Activated CD4-positive, alpha-beta T cell treated with anti-CD3 and anti-CD28 coated beads, Interleukin-2, amount 50 U/mL, for 4 hours (primary cell): Measurements from ENCODE around the gene SPOCK2.
A peak's percentile ranks its signal among the peaks of the same experiment; 100 is the strongest.

Experiments
- DNase-seq, 2 experiments: peaks; one replicate each; pipeline ENCODE4 v3.0.0-alpha.2; 2020

The SPOCK2 gene

DNA sequence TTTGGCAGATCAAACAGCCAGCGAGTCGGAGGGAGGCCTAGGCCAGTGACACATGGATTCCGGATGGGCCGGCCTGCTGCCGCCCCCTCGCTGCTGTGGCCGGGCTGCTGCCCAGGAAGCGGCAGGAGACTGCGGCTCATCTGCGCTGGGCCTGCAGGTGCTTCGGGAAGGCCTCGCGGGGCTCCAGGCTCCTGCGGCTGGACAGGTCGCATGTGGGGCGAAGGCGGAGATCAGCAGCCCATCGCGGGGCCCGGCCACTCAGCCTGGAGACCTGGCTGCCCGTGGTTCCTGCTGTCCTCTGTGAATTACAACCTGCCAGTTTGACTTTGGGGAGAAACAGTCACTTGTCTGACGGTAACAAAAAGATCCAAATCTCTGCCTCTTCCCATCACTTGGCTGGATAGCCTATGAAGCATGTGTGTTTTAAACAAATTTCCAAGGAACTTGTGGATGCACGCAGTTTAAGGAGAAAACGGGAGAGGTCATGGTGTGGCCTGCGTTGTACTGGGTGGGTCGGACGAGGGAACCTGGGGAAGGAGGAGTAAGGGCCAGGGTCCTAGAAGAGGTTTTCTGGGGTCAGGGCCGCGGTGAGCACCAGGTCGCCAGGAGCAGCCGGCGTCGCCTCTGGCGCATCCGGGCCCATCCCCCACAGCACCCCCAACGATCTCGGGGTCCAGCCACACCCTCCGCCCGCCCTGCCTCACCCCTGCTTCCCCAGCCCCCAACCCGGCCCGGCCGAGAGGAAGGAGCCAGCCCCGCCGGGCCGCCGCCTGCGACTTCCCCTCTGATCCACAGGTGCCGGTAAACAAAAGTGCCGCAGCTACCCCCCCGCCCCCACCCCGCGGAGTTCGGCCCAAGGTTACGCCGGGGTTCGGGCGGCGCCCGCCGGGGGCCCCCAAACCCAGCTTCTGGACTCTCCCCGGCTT is 1.6 kb downstream of the SPOCK2 start:
- peak; percentile 44 to 54 for DNase-seq

GRCh38 chr10:72085864-72086465 is 2.4 kb downstream of the SPOCK2 start:
- DNase-seq = no peak

DNA sequence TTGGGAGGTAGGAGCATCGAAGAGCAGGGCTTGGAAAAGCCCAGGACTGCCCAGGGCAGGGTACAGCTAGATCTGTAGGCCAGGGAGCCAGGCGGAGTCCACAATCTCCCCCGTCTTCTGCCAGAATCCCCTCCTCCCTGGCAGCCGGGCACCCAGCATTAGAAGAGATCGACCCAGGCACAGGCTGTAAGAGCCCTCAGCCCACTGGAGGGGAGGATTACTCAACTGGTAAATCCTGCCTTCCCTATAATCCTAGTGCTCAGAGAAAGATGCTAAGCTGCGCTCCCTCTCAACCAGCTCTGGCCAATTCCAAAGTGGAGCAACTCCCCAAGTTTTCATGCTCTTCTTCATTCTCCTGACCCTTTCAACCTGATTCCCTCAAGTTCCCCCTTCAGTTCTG is 3.2 kb downstream of the SPOCK2 start:
- DNase-seq = no peak

DNA sequence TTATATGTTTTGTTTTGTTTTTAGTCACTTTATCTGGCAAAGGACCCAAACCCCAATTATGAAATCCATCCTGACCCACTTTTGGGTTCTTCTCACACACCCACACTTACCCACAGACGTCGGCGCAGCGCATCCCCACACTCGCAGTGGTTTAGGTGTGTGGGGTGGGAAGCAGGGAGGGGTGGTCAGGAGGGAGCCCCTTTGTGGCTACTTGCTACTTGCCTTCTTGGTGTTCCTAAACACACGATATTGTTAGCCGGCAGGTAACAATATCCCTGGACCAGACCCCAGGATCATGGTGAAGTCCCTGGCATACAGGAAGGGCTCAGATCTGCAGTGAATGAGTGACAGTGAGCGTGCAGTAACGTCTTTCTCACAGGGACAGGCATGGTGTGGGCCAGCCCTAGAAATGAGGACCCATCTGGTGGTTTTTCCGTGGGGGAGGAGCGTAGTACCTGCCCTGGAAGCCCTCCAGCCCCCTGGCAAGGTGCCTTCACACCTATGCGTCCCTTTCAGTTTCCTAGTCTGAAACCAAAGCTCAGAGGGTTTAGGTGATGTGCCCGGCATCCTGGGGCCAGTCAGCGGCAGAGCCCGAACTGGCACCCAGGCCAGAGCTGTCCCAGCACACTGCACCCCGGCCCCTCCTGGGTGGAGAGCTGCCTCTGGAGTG is 4.4 kb downstream of the SPOCK2 start:
- peak; percentile 53 to 56 for DNase-seq

GRCh38 chr10:72082856-72083789 is 5.2 kb downstream of the SPOCK2 start:
- DNase-seq = no peak

- DNase-seq = no peak
These were observed 6.4 kb downstream of the SPOCK2 start for GRCh38 chr10:72081772-72082590.

DNA sequence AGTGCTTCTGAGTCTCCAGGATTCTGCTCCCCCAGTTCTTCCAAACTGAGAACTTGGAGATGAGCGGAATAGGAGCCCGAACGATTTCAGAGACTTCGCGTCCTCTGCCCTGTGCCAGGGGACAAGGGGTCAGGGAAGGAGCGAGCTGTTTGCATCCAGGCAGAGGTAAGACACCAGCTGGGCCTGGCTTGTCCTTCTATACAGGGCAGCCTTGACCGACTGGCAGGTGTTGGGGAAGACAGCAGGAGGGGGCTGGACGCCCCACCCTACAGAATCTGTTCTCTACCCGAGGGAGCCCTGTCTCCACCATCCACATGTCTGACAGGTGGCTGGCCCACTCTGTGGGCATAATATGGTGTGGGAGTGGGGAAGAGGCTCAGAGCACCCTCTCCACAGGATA is 7.1 kb downstream of the SPOCK2 start:
- no peak for DNase-seq

- DNase-seq = no peak
These were observed 8.0 kb downstream of the SPOCK2 start for GRCh38 chr10:72080042-72080975.

DNA sequence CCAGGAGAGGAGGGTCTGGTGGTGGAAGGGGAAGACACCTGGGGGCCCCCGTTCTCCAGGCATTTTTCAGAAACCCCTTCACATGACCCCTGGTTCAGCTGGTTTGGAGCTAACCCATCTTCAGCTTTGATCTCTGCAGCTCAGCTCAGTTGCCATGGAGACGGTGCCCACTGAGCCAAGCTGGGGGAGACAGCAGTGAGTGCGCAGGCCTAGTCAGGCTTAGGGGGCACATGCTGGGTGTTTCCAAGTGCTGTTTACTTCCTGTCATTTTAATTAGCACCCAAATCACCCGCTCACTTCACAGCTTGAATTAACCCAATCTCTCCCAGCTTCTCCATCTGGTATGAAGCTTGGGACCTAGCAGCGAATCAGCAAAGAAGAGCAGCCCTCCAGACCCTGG is 9.0 kb downstream of the SPOCK2 start:
- peak; percentile 29 to 36 for DNase-seq

GRCh38 chr10:72077275-72077990 is 10.9 kb downstream of the SPOCK2 start:
- DNase-seq = no peak

DNA sequence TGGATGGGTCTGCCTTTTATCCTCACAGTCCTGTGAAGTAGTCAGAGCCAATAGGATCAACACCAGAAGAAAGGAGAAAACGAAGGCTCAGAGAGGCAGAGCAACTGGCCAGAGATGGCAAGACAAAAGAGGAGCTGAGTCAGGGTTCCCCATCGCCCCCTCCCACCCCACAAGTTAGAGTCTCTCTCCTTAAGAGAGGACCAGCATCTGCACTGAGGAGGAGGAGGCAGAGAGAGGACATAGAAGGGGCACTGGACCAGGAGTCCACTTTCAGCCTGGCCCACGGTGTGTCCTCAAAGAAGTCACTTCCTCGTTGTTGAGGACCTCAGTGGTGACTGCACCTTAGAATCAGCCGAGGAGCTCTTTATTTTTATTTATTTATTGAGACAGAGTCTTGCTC is 11.6 kb downstream of the SPOCK2 start:
- DNase-seq = no peak

- peak in 1 of 2 experiments; percentile 30 for DNase-seq
These were observed 12.8 kb downstream of the SPOCK2 start for GRCh38 chr10:72075376-72076115.

- DNase-seq = no peak
These were observed 13.6 kb downstream of the SPOCK2 start for GRCh38 chr10:72074574-72075375.

DNA sequence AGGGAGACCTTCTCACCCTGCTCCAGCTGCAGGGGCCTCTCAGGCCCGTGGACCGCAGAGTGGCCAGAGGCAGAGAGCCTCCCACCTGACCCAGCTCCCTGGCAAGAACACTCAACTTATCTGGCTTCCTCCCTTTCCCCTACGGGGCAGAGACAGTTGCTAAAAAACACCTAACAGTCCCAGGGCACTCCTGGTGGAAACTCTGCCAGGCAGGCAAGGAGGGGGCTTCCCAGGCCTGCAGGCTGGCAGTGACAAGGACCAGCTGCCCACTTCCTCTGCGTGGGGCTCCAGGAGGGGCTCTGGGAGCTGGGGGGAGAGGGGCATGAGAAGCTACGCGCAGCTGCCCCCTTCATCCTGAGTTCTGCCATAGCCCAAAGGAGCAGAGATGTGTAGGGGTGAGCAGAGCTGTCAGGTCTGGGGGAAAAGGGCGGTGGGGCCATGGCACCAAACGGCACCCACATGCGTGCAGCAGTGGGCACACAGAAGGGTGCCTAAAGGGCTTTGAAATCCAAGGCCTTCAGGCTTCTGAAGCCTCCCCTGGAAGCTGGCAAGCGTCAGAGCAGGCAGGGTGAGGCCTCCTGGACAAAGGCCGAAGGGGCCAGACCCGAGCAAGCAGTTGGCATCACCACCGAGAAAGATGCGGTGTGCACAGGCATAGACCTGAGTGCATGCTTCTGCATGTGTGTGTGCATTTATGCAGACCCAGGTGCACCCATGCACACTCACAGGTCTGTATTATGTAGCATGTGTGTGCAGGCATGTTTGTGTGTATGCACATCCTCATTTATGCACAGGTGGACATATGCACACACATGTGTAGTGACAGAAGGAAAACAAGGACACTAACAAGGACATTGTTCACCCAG is 14.4 kb downstream of the SPOCK2 start:
- DNase-seq = no peak

DNA sequence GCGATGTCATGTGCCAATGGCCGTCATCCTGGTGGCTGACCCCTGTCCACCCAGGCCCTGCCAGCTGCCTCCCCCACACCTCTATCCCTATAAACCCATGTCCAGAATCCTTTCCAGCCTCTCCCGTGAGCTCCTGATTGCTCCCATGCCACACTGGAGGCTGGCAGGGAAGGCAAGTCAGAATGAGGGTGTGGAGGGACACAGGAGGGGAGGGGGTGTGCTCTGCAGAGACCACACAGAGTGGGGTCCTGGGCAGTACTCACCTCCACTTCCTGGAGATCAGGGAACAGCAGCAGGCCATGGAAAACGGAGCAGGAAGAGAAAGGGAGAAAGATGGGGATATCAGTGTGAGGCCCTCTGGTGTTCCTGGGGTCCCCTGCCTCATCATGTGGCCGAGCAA is 15.7 kb downstream of the SPOCK2 start:
- no peak for DNase-seq

- no peak for DNase-seq
These were observed 16.3 kb downstream of the SPOCK2 start for GRCh38 chr10:72072046-72072445.
